H9 (cell line): ENCODE measurements around the gene ABCA3. TPM values are rescaled to one million over a fixed set of nuclear protein-coding genes. Genes with fewer than 3 reads are reported as not detected.

Experiments used
- DNase-seq: peaks from one replicate; pipeline ENCODE4 v3.0.0-alpha.2; 2017
- H2AFZ ChIP-seq: one replicate; pipeline ENCODE4 v1.6.1; 2013; ENCODE audit warnings: mild to moderate bottlenecking, low read length, control low read depth, moderate library complexity
- H2AK5ac ChIP-seq: 2 replicates; pipeline ENCODE4 v1.6.1; 2013; ENCODE audit warnings: low read length, control low read depth, mixed read lengths; ENCODE audit not compliant: insufficient read length
- H2BK120ac ChIP-seq: one replicate; pipeline ENCODE4 v1.6.1; 2013; ENCODE audit warnings: low read depth, mild to moderate bottlenecking, low read length, control low read depth, inconsistent platforms; ENCODE audit not compliant: poor library complexity, severe bottlenecking
- H2BK12ac ChIP-seq: 2 replicates; pipeline ENCODE4 v1.6.1; 2013; ENCODE audit warnings: low read length, control low read depth, mixed read lengths, low read depth; ENCODE audit not compliant: insufficient read length
- H2BK15ac ChIP-seq: 2 replicates; pipeline ENCODE4 v1.6.1; 2013; ENCODE audit warnings: low read depth, low read length, control low read depth
- H2BK20ac ChIP-seq: one replicate; pipeline ENCODE4 v1.6.1; 2013; ENCODE audit warnings: low read depth, mild to moderate bottlenecking, low read length, control low read depth, inconsistent platforms; ENCODE audit not compliant: poor library complexity, severe bottlenecking
- H2BK5ac ChIP-seq: 2 replicates; pipeline ENCODE4 v1.6.1; 2013; ENCODE audit warnings: low read length, control low read depth, mixed read lengths; ENCODE audit not compliant: insufficient read length
- H3K14ac ChIP-seq: 2 replicates; pipeline ENCODE4 v1.6.1; 2013; ENCODE audit warnings: low read length, control low read depth; ENCODE audit not compliant: insufficient read depth
- H3K18ac ChIP-seq: 2 replicates; pipeline ENCODE4 v1.6.1; 2013; ENCODE audit warnings: low read depth, mild to moderate bottlenecking, mixed read lengths, low read length, control low read depth; ENCODE audit not compliant: insufficient read length
- H3K23ac ChIP-seq: 2 replicates; pipeline ENCODE4 v1.6.1; 2013; ENCODE audit warnings: low read length, control low read depth, mixed read lengths, low read depth; ENCODE audit not compliant: insufficient read length
- H3K23me2 ChIP-seq: 2 replicates; pipeline ENCODE4 v1.6.1; 2013; ENCODE audit warnings: low read depth, mild to moderate bottlenecking, mixed read lengths, low read length, control low read depth; ENCODE audit not compliant: insufficient read length, poor library complexity, severe bottlenecking
- H3K27ac ChIP-seq: 2 replicates; pipeline ENCODE4 v1.5.1; 2013; ENCODE audit warnings: low read length, control low read depth, mixed read lengths, low read depth; ENCODE audit not compliant: insufficient read length
- H3K27me3 ChIP-seq: 2 replicates; pipeline ENCODE4 v1.6.1; 2013; ENCODE audit warnings: low read length, control low read depth, inconsistent platforms; ENCODE audit not compliant: insufficient read depth
- H3K4ac ChIP-seq: 2 replicates; pipeline ENCODE4 v1.6.1; 2013; ENCODE audit warnings: low read depth, mild to moderate bottlenecking, control low read depth, inconsistent platforms, low read length, moderate library complexity
- H3K4me1 ChIP-seq: 2 replicates; pipeline ENCODE4 v1.6.1; 2013; ENCODE audit warnings: low read length, control low read depth, inconsistent platforms; ENCODE audit not compliant: insufficient read depth
- H3K4me2 ChIP-seq: 2 replicates; pipeline ENCODE4 v1.6.1; 2013; ENCODE audit warnings: low read length, control low read depth, mixed read lengths; ENCODE audit not compliant: insufficient read length, insufficient read depth
- H3K56ac ChIP-seq: 2 replicates; pipeline ENCODE4 v1.6.1; 2013; ENCODE audit warnings: low read depth, mild to moderate bottlenecking, mixed read lengths, low read length, control low read depth; ENCODE audit not compliant: insufficient read length
- H3K79me1 ChIP-seq: 2 replicates; pipeline ENCODE4 v1.6.1; 2013; ENCODE audit warnings: low read depth, mild to moderate bottlenecking, moderate library complexity, low read length, control low read depth, inconsistent platforms; ENCODE audit not compliant: insufficient read depth, poor library complexity, severe bottlenecking
- H3K79me2 ChIP-seq: 2 replicates; pipeline ENCODE4 v1.6.1; 2013; ENCODE audit warnings: low read length, control low read depth, inconsistent platforms; ENCODE audit not compliant: insufficient read depth
- H3K9ac ChIP-seq: 2 replicates; pipeline ENCODE4 v1.6.1; 2013; ENCODE audit warnings: low read length, control low read depth, mixed read lengths; ENCODE audit not compliant: insufficient read length; ENCODE audit errors: extremely low read depth
- H3K9me3 ChIP-seq: one replicate; pipeline ENCODE4 v1.6.1; 2013; ENCODE audit warnings: low read depth, low read length, inconsistent platforms; ENCODE audit not compliant: control insufficient read depth
- H3T11ph ChIP-seq: one replicate; pipeline ENCODE4 v1.6.1; 2013; ENCODE audit warnings: mild to moderate bottlenecking, low read length, control low read depth, inconsistent platforms
- H4K20me1 ChIP-seq: one replicate; pipeline ENCODE4 v1.6.1; 2013; ENCODE audit not compliant: control insufficient read depth, insufficient read length, insufficient read depth
- H4K5ac ChIP-seq: 2 replicates; pipeline ENCODE4 v1.6.1; 2013; ENCODE audit warnings: low read depth, mild to moderate bottlenecking, mixed read lengths, low read length, control low read depth; ENCODE audit not compliant: insufficient read length
- H4K8ac ChIP-seq: replicated peaks from 2 replicates; pipeline ENCODE4 v1.6.1; 2013; ENCODE audit warnings: low read length, control low read depth, mixed read lengths, low read depth; ENCODE audit not compliant: insufficient read length
- H4K91ac ChIP-seq: 2 replicates; pipeline ENCODE4 v1.6.1; 2013; ENCODE audit warnings: low read depth, mild to moderate bottlenecking, moderate library complexity, mixed read lengths, low read length, control low read depth; ENCODE audit not compliant: insufficient read length
- H3K27ac Mint-ChIP-seq, 3 experiments: 2 replicates in 2 of 3; 3 replicates in 1 of 3; pipeline ENCODE4 v1.8.0; 2020 to 2021; ENCODE audit warnings: mixed read lengths in 3 of 3, mild to moderate bottlenecking in 1 of 3, moderate library complexity in 1 of 3
- H3K27me3 Mint-ChIP-seq: 2 replicates; pipeline ENCODE4 v1.8.0; 2021; ENCODE audit warnings: low read depth, mild to moderate bottlenecking, moderate library complexity, mixed read lengths
- H3K36me3 Mint-ChIP-seq, 3 experiments: 2 replicates in 2 of 3; 3 replicates in 1 of 3; pipeline ENCODE4 v1.8.0; 2020 to 2021; ENCODE audit warnings: low read depth in 3 of 3, mixed read lengths in 3 of 3; ENCODE audit not compliant: insufficient read depth in 1 of 3
- H3K4me1 Mint-ChIP-seq, 2 experiments: 2 replicates each; pipeline ENCODE4 v1.8.0; 2020; ENCODE audit warnings: mixed read lengths in 2 of 2
- H3K4me3 Mint-ChIP-seq, 2 experiments: 2 replicates in 1 of 2; 3 replicates in 1 of 2; pipeline ENCODE4 v1.8.0; 2020 to 2021; ENCODE audit warnings: mild to moderate bottlenecking in 2 of 2, mixed read lengths in 2 of 2, moderate library complexity in 1 of 2
- H3K9me3 Mint-ChIP-seq, 2 experiments: 2 replicates in 1 of 2; 3 replicates in 1 of 2; pipeline ENCODE4 v1.8.0; 2020; ENCODE audit warnings: mild to moderate bottlenecking in 2 of 2, mixed read lengths in 2 of 2, moderate library complexity in 1 of 2
- whole genome bisulfite sequencing: extraction: QIAGEN DNeasy Blood & Tissue Kit; methylation state at CpG from one replicate; pipeline ENCODE4 v1.1.7; 2013; ENCODE audit warnings: missing lambda C conversion rate, low lambda C conversion rate, mixed read lengths; ENCODE audit not compliant: insufficient read length; ENCODE audit errors: extremely low coverage; 5-methylcytosine and 5-hydroxymethylcytosine counted together
- total RNA-seq: library from RNA; stranded (reverse); gene quantifications from 2 replicates; pipeline ENCODE4 v1.2.1, GENCODE V29; 2021
- TF ChIP-seq, protein P1 (sequence below): fragments of 200-600 bp; sonication (generic); conservative IDR thresholded peaks from 3 replicates; pipeline ENCODE4 v1.8.0; 2021; ENCODE audit warnings: antibody characterized with exemption, mild to moderate bottlenecking

ABCA3 gene
- total RNA-seq, 1 experiment from 2014 or later = 8.0 TPM

GRCh38 chr16:2273484-2273883 lies 67.0 kb downstream of the ABCA3 start:
- no peak overlapping the region for H4K8ac ChIP-seq
- H2BK15ac ChIP-seq = no peak overlapping the region
- Mint-ChIP-seq H3K9me3 (no peaks in the 10 kb centered on the region), H3K4me3 (no peak overlapping the region), H3K27ac (0 out of 7 replicates have a peak overlapping the region, but pooled peaks of 1 of the 3 experiments have one; percentile 61), H3K36me3 (peaks cover 0 to 7% (median 3%) of the 10 kb centered on the region in 3 experiments; a peak in 3 of 7 replicates), H3K27me3 (peaks cover 6% of the 10 kb centered on the region; the same call in 1 of the 2 replicates), H3K4me1 (peaks cover 12 to 22% of the 10 kb centered on the region in 2 experiments)
- H2BK20ac ChIP-seq = no peak overlapping the region
- no peak overlapping the region for H3K4ac ChIP-seq
- no peak overlapping the region for H3K18ac ChIP-seq
- H3K23ac ChIP-seq = no peak overlapping the region
- H3K9ac ChIP-seq = no peak overlapping the region
- no peak overlapping the region for H2AFZ ChIP-seq
- H2AK5ac ChIP-seq = no peak overlapping the region
- no peak overlapping the region for H4K91ac ChIP-seq
- no CpG with 5 or more reads among the region's 16 CpGs for WGBS
- no peaks in the 10 kb centered on the region for H4K20me1 ChIP-seq
- no peak overlapping the region for H3T11ph ChIP-seq
- H3K14ac ChIP-seq = no peak overlapping the region
- no peak overlapping the region for H3K4me2 ChIP-seq
- H3K27me3 ChIP-seq = no peaks in the 10 kb centered on the region
- no peak overlapping the region for H3K56ac ChIP-seq
- no peak overlapping the region for H2BK12ac ChIP-seq
- no peaks in the 10 kb centered on the region for H3K23me2 ChIP-seq
- no peak overlapping the region for H2BK120ac ChIP-seq
- no peak overlapping the region for H3K27ac ChIP-seq
- DNase-seq = no peak
- H3K9me3 ChIP-seq = no peaks in the 10 kb centered on the region
- H3K79me2 ChIP-seq = no peaks in the 10 kb centered on the region
- H3K4me1 ChIP-seq = no peaks in the 10 kb centered on the region
- H2BK5ac ChIP-seq = no peak overlapping the region
- H3K79me1 ChIP-seq = no peaks in the 10 kb centered on the region
- H4K5ac ChIP-seq = no peak overlapping the region
- TF ChIP-seq, protein P1, sequence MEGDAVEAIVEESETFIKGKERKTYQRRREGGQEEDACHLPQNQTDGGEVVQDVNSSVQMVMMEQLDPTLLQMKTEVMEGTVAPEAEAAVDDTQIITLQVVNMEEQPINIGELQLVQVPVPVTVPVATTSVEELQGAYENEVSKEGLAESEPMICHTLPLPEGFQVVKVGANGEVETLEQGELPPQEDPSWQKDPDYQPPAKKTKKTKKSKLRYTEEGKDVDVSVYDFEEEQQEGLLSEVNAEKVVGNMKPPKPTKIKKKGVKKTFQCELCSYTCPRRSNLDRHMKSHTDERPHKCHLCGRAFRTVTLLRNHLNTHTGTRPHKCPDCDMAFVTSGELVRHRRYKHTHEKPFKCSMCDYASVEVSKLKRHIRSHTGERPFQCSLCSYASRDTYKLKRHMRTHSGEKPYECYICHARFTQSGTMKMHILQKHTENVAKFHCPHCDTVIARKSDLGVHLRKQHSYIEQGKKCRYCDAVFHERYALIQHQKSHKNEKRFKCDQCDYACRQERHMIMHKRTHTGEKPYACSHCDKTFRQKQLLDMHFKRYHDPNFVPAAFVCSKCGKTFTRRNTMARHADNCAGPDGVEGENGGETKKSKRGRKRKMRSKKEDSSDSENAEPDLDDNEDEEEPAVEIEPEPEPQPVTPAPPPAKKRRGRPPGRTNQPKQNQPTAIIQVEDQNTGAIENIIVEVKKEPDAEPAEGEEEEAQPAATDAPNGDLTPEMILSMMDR = no peak
